ENCODE results near the gene DOCK3.

DNA sequence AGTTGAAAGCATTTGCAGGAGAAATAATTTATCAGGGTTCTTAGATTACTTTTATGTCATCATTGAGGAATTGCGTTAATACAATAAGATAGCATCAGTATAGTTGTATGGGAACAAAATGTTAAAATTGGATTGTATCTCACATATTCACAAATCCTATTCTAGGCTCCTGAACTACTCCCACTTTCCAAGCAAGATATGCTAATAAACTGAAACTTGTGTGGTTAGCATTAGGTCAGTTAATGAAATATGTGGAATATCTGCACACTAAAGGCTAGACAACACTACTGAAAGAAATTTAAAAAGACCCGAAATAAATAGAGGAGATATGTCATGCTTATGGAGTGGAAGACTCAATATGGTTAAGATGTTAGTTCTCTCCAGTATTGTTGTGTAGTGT, 272.7 kb downstream of the DOCK3 start:
- TF ChIP-seq POLR2AphosphoS5 (IDR thresholded peaks at IDR 0.05; ENCODE audit: low read depth, low read length) (no peak), POLR2A (IDR thresholded peaks at IDR 0.05; ENCODE audit: low read depth, low read length) (no peak), TAF1 (IDR thresholded peaks at IDR 0.05; ENCODE audit: low read depth, low read length) (no peak), SPI1 (IDR thresholded peaks at IDR 0.05; ENCODE audit: low read depth, low read length) (no peak)

Measured in GM12891 (cell line).